Stimulated activated CD4-positive, alpha-beta T cell treated with anti-CD3 and anti-CD28 coated beads, Interleukin-15, amount 100 ng/mL, for 24 hours (primary cell): ENCODE data around the gene FOXD3.
A peak's percentile ranks its signal among the peaks of the same experiment; 100 is the strongest.
"Not testable (repeated sequence)": the region's sequence is repeated elsewhere in the genome, so short reads cannot be mapped to it uniquely, and the experiment has no call there.

Experiments used
- DNase-seq: peaks from one replicate; pipeline ENCODE4 v3.0.0-alpha.2; 2020

Gene FOXD3

GRCh38 chr1:63321066-63321784, 1.1 kb upstream of the FOXD3 start:
- DNase-seq: no peak

GRCh38 chr1:63321785-63322113, 618 bp upstream of the FOXD3 start:
- no peak for DNase-seq

- peak; percentile 59 for DNase-seq
Observed at GRCh38 chr1:63322944-63323864, 837 bp downstream of the FOXD3 start.

GRCh38 chr1:63323865-63324778, 1.8 kb downstream of the FOXD3 start:
- DNase-seq: no peak

- DNase-seq: no peak
Observed at GRCh38 chr1:63324779-63325119, 2.4 kb downstream of the FOXD3 start.

- DNase-seq: no peak
Observed at GRCh38 chr1:63325279-63325985, 3.1 kb downstream of the FOXD3 start.

GRCh38 chr1:63326106-63326472, 3.7 kb downstream of the FOXD3 start:
- DNase-seq: no peak

GRCh38 chr1:63326473-63327380, 4.4 kb downstream of the FOXD3 start:
- no peak for DNase-seq

- peak; percentile 74 for DNase-seq
Observed at GRCh38 chr1:63327417-63328054, 5.2 kb downstream of the FOXD3 start.

- DNase-seq: no peak
Observed at GRCh38 chr1:63328122-63328521, 5.8 kb downstream of the FOXD3 start.

- DNase-seq: no peak
Observed at GRCh38 chr1:63328781-63329180, 6.4 kb downstream of the FOXD3 start.

- DNase-seq: no peak
Observed at GRCh38 chr1:63329621-63330330, 7.4 kb downstream of the FOXD3 start.

GRCh38 chr1:63330331-63330916, 8.1 kb downstream of the FOXD3 start:
- DNase-seq: no peak

- DNase-seq: no peak
Observed at GRCh38 chr1:63342402-63342801, 20.0 kb downstream of the FOXD3 start.

GRCh38 chr1:63343922-63344321, 21.6 kb downstream of the FOXD3 start:
- DNase-seq: no peak

- DNase-seq: no peak
Observed at GRCh38 chr1:63350320-63350719, 28.0 kb downstream of the FOXD3 start.

GRCh38 chr1:63352736-63353135, 30.4 kb downstream of the FOXD3 start:
- no peak for DNase-seq

GRCh38 chr1:63356234-63356633, 33.9 kb downstream of the FOXD3 start:
- DNase-seq: not testable (repeated sequence)

GRCh38 chr1:63359561-63359960, 37.2 kb downstream of the FOXD3 start:
- DNase-seq: no peak

GRCh38 chr1:63362073-63362472, 39.7 kb downstream of the FOXD3 start:
- DNase-seq: no peak
